ENCODE results near the gene CARS2.

CARS2 gene

DNA sequence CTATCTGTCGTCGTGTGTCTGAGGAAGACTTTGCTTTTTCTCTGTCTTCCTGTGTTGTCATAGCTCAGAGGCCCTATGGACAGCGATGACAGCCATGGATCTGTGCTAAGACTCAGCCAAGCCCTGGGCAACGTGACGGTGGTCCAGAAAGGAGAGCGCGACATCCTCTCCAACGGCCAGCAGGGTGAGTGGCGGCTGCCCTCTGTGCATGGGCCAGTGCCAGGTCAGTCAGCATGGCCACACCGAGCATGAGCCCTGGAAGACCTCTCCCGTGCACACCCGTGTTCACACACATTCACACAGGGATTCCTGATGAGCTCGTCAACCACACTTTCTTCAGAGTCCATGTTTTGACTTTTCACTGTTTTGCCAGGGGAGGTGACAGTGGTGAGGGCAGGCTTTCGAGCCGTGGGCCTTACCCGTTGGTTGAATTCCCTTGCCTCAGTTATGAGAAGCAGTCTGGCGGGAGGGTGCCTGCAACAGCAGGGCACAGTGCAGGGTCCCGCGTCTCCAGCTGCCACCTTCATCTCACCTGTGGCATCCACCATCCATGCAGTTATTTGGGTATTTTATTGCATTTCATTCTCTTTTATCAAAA, 70.4 kb downstream of the CARS2 start:
- TF ChIP-seq EGR1 (IDR thresholded peaks at IDR 0.05): no peak
- TF ChIP-seq CREB1 (IDR thresholded peaks at IDR 0.05; ENCODE audit: low read depth): no peak
- no peak for TF ChIP-seq FOXM1 (IDR thresholded peaks at IDR 0.05; ENCODE audit: borderline replicate concordance, low read depth)
- no peak for TF ChIP-seq TAF1 (IDR thresholded peaks at IDR 0.05; ENCODE audit: low read depth)
- no peak for TF ChIP-seq ZBTB7A (IDR thresholded peaks at IDR 0.05; ENCODE audit: low read depth)
- no peak for TF ChIP-seq MAX (IDR thresholded peaks at IDR 0.05)
- no peak for TF ChIP-seq CEBPB (IDR thresholded peaks at IDR 0.05)
- no peak for TF ChIP-seq EP300 (IDR thresholded peaks at IDR 0.05; ENCODE audit: borderline replicate concordance)
- no peak for TF ChIP-seq NFIC (IDR thresholded peaks at IDR 0.05)
- TF ChIP-seq TCF12 (IDR thresholded peaks at IDR 0.05; ENCODE audit: low read depth): no peak
- TF ChIP-seq, protein P1, sequence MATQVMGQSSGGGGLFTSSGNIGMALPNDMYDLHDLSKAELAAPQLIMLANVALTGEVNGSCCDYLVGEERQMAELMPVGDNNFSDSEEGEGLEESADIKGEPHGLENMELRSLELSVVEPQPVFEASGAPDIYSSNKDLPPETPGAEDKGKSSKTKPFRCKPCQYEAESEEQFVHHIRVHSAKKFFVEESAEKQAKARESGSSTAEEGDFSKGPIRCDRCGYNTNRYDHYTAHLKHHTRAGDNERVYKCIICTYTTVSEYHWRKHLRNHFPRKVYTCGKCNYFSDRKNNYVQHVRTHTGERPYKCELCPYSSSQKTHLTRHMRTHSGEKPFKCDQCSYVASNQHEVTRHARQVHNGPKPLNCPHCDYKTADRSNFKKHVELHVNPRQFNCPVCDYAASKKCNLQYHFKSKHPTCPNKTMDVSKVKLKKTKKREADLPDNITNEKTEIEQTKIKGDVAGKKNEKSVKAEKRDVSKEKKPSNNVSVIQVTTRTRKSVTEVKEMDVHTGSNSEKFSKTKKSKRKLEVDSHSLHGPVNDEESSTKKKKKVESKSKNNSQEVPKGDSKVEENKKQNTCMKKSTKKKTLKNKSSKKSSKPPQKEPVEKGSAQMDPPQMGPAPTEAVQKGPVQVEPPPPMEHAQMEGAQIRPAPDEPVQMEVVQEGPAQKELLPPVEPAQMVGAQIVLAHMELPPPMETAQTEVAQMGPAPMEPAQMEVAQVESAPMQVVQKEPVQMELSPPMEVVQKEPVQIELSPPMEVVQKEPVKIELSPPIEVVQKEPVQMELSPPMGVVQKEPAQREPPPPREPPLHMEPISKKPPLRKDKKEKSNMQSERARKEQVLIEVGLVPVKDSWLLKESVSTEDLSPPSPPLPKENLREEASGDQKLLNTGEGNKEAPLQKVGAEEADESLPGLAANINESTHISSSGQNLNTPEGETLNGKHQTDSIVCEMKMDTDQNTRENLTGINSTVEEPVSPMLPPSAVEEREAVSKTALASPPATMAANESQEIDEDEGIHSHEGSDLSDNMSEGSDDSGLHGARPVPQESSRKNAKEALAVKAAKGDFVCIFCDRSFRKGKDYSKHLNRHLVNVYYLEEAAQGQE (IDR thresholded peaks at IDR 0.05; ENCODE audit: low read depth): no peak
- TF ChIP-seq USF1 (IDR thresholded peaks at IDR 0.05): no peak
- no peak for TF ChIP-seq TEAD4 (IDR thresholded peaks at IDR 0.05)
- TF ChIP-seq RAD21 (IDR thresholded peaks at IDR 0.05; ENCODE audit: low read depth): no peak
- TF ChIP-seq YY1 (IDR thresholded peaks at IDR 0.05; ENCODE audit: low read depth): no peak

DNA sequence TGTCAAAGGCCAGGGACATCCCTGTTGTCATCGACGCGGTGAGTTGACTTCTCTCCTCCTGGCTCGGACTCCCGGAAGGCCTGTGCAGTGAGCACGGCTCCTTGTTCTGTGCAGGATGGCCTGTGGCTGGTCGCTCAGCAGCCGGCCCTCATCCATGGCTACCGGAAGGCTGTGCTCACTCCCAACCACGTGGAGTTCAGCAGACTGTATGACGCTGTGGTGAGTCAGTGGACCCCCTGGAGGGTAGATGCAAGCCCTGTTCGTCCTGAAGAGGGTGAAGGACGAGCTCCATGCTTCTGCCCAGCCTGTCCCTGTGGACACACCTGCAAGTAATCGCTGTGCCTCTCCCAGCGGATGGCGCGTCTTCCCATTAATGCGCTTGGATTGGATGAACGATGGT, 71.4 kb downstream of the CARS2 start:
- TF ChIP-seq YY1 (IDR thresholded peaks at IDR 0.05; ENCODE audit: low read depth) (no peak), MAX (IDR thresholded peaks at IDR 0.05) (peak; percentile 80)

DNA sequence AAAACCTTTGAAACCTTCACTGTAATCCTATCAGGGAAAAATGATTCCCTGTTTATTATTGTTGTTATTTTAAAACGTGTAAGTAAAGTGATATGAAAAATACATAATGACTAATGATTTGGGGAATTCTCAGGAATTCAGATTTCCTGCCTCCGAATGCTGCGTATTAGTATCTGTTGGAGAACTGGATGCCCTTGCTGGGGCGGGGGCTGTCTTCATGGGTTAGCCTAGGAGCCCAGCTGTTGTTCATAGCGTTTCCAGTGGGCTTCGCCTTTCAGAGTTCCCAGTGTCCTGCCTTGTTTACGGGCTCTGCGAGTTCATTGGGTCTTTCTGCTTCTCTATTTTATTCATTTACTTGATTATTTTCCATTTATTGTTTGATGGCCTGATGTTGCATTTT, 72.1 kb downstream of the CARS2 start:
- TF ChIP-seq RAD21 (IDR thresholded peaks at IDR 0.05; ENCODE audit: low read depth) (no peak), USF1 (IDR thresholded peaks at IDR 0.05) (no peak), ZBTB7A (IDR thresholded peaks at IDR 0.05; ENCODE audit: low read depth) (no peak), CEBPB (IDR thresholded peaks at IDR 0.05) (no peak)
- TF ChIP-seq, protein P1 (IDR thresholded peaks at IDR 0.05; ENCODE audit: low read depth): no peak

DNA sequence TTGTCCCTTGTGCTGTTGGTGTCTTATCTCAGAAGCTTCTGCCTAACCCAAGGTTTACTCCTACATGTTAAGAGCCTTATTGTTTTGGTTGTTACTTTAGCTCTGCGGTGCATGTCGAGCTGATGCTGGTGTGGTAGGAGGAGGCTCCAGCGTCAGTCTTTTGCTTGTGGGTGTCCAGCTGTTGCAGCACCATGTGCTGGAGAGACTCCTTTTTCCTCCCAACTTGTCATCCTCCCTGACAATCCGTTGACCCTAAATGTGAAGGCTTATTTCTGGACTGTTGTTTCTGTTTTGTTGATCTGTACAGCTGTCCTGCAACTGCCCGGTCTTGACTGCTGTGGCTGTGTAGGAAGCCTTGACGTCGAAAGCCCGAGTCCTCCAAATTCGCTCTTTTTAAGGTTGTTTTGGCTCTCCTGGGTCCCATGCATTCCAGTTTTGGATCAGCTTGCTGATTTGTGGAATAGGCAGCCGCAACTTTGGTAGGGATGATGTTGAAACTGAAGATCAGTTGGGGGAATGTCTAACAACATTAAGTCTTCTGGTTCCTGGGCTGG, 75.3 kb downstream of the CARS2 start:
- no peak for TF ChIP-seq TCF12 (IDR thresholded peaks at IDR 0.05; ENCODE audit: low read depth)
- TF ChIP-seq USF1 (IDR thresholded peaks at IDR 0.05): no peak
- no peak for TF ChIP-seq TAF1 (IDR thresholded peaks at IDR 0.05; ENCODE audit: low read depth)
- no peak for TF ChIP-seq RAD21 (IDR thresholded peaks at IDR 0.05; ENCODE audit: low read depth)
- TF ChIP-seq YY1 (IDR thresholded peaks at IDR 0.05; ENCODE audit: low read depth): no peak
- TF ChIP-seq EGR1 (IDR thresholded peaks at IDR 0.05): no peak
- no peak for TF ChIP-seq FOXM1 (IDR thresholded peaks at IDR 0.05; ENCODE audit: borderline replicate concordance, low read depth)
- TF ChIP-seq TEAD4 (IDR thresholded peaks at IDR 0.05): no peak
- no peak for TF ChIP-seq ZBTB7A (IDR thresholded peaks at IDR 0.05; ENCODE audit: low read depth)

- TF ChIP-seq, protein P1 (IDR thresholded peaks at IDR 0.05; ENCODE audit: low read depth): no peak
- TF ChIP-seq ZBTB7A (IDR thresholded peaks at IDR 0.05; ENCODE audit: low read depth) (no peak), NFIC (IDR thresholded peaks at IDR 0.05) (no peak), MAX (IDR thresholded peaks at IDR 0.05) (no peak), TCF12 (IDR thresholded peaks at IDR 0.05; ENCODE audit: low read depth) (no peak), CEBPB (IDR thresholded peaks at IDR 0.05) (no peak), FOXM1 (IDR thresholded peaks at IDR 0.05; ENCODE audit: borderline replicate concordance, low read depth) (no peak)
These were observed 76.2 kb downstream of the CARS2 start for GRCh38 chr13:110629735-110630134.

Measured in Ishikawa (cell line).